ENCODE measurements around the gene MACIR. TPM values are rescaled to one million over a fixed set of nuclear protein-coding genes. Genes with fewer than 3 reads are reported as not detected.

The MACIR gene
- total RNA-seq, 1 donor from 2014 or later: 3.9 TPM

Other genes with a start within 250 kb of the MACIR start
- 16.2 TPM for gene GIN1, start 138.6 kb upstream of the MACIR start, total RNA-seq
- 43.9 TPM for gene PPIP5K2, start 138.5 kb upstream of the MACIR start, total RNA-seq